ENCODE data around the gene CRYBA2.

Gene CRYBA2

DNA sequence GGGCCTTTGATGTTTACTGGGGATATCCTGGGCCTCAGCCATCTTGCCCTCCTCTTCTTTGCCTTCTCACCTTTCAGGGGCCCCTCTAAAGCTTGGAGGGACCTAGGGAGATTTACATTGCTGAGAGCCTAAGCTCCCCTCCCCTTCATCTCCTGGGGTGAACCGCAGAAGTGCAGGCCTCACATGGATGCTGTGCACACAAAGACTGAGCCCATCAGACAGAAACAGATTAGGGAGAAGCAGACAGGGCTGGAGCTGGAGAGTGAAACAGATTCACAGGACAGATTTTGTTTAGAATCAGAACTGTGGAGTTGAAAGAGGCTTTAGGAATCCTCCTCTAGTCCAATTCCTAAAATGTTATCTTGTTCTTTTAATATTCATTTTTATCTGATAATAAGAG is 37.2 kb downstream of the CRYBA2 start:
- DNase-seq (ENCODE audit: low read depth), result no peak

DNA sequence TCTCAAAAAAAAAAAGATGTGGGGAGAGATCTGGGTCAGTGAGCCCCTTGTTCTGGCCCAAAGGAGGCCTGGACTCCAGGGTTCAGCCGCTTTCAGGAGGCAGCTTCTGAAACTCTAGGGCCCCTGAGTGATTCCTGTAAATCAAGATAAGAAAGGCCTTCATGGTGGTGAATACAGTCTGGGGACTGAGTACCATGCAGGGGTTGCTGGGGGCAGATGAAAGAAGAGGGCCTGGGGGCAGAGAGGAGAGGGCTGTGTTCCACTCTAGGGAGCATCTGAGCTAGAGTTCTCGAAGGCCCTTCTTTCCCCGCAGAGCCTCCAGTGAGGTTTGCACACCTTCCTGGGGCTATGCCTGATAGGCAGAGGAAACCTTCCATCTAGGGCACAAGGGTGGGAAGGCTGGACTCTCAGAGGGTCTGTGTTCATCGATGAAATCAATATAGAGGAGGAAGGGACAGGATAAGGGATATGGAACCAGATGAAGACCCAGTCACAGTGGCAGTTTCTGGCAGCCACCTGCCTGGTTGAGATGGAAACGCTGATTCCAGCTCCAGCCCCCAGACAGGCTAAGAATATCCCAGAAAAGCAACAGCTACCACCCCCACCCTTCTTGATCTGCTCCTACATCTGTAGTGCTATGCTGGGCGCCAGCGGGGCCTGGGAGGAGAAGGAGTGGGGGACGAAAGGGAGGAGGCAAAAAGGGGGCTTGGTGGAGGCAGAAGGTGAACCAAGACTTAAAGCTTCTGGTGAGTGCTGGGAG is 38.5 kb downstream of the CRYBA2 start:
- DNase-seq (ENCODE audit: low read depth), result no peak

DNA sequence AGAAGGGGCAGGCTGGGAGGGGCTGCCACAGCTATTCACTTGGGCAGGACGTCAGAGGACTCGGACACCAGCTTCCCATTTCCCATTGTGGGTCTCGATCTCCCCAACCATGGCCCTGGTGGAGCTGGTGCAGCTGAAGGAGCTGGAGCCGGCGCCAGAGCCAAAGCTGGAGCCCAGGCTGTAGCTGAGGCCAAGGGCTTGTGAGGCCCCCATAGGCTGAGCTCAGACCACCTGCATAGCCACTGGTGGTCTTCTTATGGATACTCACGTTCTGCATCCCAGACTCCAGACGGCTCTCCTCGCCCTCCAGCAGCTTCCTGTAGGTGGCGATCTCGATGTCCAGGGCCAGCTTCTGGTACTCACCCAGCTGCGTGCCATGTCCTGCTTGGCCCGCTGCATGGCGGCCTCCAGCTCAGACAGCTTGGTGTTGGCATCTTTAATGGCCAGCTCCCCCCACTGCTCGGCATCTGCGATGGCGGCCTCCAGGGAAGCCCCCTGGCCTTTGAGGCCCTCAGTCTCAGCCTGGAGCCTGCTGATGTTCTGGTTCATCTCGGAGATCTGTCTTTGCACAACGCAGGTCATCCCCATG is 39.8 kb downstream of the CRYBA2 start:
- DNase-seq (ENCODE audit: low read depth), result peak; percentile 2

DNA sequence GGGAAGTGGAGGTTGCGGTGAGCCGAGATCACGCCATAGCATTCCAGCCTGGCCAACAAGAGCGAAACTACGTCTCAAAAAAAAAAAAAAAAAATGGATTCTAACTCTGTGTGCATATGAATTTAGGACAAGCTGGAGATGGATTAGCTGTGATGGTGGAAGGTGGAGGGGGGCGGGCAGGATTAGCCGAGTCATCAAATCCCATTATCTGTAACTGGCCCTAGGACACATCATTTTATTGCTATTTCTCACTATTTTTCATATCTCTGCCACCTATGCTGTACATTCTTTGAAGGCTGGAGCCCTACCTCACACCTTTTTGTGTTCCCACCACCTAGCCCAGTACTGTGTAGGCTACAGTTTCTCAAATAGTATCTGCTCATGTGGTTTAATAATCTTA is 41.1 kb downstream of the CRYBA2 start:
- DNase-seq (ENCODE audit: low read depth), result no peak

DNA sequence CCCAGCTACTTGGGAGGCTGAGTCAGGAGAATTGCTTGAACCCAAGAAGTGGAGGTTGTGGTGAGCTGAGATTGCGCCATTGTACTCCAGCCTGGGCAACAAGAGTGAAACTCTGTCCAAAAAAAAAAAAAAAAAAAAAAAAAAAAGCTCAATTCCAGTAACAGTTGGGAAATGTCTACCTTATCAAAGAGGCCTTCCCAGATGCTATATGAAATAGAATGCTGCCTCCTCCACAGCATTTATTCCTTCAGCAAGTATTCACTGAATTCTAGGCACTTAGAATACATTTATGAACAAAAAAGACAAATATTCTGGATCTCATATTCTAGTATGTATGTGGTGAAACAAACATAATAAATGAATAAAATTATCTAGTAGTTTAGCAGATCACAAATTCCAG is 46.6 kb downstream of the CRYBA2 start:
- DNase-seq (ENCODE audit: low read depth), result no peak

DNA sequence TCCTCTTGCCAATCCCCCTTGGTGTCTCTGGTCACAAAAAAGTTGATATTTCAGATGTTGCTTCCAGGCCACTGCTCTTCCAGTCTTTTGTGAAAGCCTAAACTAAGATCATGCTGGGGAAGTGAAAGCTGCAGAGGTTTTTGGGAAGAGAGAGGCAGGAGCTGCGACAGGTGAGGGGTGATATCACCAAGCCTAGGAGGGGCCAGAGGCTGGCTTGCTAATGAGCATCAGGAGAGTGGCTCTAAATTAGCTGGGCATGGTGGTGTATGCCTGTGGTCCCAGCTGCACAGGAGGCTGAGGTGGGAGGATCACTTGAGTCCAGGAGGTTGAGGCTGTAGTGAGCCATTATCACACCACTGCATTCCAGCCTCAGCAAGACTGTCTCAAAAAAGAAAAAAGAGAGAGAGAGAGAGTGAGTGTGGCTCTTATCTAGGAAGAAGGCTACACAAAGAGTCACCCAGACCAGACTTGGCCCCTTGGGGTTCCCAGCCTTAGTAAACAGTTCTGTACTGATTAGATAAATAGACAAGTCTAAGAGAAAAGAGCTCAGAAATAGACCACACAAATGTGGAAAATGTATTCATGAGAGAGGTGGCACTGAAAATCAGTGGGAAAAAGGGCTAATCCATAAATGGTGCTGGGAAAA is 48.3 kb downstream of the CRYBA2 start:
- no peak for DNase-seq (ENCODE audit: low read depth)

Measured in EH (cell line).